ENCODE results near the gene SLC22A16.
"Not testable (repeated sequence)": the region's sequence is repeated elsewhere in the genome, so short reads cannot be mapped to it uniquely, and the experiment has no call there.

Gene SLC22A16, protein sequence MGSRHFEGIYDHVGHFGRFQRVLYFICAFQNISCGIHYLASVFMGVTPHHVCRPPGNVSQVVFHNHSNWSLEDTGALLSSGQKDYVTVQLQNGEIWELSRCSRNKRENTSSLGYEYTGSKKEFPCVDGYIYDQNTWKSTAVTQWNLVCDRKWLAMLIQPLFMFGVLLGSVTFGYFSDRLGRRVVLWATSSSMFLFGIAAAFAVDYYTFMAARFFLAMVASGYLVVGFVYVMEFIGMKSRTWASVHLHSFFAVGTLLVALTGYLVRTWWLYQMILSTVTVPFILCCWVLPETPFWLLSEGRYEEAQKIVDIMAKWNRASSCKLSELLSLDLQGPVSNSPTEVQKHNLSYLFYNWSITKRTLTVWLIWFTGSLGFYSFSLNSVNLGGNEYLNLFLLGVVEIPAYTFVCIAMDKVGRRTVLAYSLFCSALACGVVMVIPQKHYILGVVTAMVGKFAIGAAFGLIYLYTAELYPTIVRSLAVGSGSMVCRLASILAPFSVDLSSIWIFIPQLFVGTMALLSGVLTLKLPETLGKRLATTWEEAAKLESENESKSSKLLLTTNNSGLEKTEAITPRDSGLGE

DNA sequence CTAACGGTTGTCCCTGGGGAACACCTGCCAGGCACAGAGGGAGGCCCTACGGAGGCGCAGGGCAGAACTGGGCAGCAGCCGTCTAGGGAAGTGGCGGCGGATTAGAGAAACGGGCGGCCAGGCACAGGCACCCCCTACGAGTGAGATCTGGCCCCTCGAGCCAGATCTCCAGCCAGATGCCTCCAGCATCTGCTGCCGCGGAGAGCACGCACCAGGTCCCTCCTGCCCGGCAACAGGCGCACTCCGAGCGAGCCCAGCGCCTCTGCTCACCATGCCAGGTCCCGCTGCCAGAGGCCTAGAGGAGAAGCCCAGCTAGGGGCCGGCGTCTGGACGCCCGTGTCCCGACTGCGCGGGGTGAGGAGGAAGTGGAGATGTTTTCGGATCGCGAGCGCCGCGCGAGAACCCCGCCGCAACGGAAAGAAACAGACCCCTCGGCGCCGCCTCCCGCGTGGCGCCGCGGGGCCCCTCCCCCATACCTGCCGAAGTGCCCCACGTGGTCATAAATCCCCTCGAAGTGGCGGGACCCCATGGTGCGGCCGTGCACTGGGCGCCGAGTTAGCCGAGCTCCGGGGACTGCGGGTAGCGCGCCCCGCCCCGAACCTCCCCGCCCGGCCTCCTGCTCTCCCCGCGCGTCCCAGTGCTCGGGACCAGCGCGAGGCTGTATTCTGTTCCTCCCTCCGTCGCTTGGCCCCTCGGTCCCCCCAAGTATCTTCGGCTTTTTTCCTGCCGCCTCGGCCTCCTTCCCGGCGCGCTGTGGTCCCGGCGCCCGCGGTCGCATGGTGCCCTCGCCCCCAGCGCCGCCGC is at the start of gene SLC22A16:
SLC22A16 (minus strand) TSS at position 568 of the 804 bp plus-strand sequence; CDS start at position 529, 39 bp downstream.
- DNase-seq (ENCODE audit: low read depth in 2 of 2), result no peak

DNA sequence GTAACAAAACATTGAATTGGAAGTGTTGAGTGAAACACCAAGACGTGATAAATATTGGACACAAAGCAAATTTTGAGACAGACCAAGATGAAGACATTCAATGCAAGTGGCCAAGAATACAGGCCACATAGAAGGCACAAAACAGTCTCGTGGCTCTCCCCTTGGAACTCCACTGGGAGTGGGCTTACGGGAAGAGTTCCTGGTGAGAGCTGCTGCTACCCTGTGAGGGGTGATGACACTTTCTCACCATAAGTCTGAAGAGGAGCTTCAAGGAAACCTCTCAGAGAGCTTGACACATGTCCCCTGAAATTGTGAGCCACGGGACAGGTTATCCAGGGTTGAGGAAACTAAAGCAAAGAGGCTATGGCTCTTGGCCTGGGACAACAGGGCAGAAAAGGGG is 48.6 kb upstream of the SLC22A16 start:
- DNase-seq (ENCODE audit: low read depth in 2 of 2), result no peak

DNA sequence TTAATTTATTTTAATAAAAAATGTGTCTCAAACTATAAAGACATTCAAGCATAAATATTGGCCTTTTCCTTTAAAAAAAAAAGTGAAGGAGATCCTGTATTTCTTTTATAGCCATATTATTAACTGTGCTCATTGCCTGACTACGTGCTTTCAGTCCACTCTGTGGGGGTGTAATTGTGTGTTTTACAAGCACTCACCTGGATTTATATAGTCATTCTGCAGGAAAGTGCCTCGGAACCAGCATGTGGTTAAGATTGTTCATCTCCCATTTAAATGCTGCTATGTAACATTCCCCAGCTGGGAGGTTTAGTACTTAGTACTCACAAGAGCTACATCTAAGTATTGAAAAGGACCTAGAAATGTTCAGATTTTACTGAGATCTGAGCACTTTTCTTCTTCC is 47.9 kb upstream of the SLC22A16 start:
- DNase-seq (ENCODE audit: low read depth in 2 of 2), result no peak

DNA sequence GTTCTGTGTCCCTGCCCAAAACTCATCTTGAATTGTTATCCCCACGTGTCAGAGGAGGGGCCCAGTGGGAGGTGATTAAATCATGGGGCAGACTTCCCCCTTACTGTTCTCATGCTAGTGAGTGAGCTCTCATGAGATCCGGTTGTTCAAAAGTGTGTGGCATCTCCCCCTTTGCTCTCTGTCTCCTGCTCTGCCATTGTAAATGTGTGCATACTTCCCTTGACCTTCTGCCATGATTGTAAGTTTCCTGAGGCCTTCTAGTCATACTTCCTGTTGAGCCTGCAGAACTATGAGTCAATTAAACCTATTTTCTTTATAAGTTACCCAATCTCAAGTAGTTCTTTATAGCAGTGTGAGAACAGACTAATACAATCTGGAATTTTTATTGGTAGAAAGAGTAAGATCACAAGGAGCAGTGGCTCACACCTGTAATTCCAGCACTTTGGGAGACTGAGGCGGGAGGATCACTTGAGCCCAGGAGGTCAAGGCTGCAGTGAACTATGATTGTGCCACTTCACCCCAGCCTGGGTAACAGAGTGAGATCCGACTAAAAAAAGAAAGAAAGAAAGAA is 47.1 kb upstream of the SLC22A16 start:
- no peak for DNase-seq (ENCODE audit: low read depth in 2 of 2)

DNA sequence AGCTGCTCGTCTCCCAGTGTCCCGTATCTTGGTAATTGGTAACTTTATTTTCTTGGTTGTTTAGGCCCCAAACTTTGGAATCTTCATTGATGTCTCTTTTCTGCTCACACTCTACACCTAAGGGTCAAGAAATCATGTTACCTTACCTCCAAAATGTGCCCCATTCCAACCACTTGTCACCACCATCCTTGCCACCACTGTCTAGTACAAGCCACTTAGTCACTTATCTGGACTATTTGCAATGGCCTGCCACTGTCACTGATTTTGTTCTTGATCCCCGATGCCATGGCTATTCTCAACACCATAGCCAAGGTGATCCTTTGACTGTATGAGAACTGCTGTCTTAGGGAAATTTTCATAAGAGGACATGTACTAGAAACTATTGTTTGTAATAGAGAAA is 46.0 kb upstream of the SLC22A16 start:
- DNase-seq (ENCODE audit: low read depth in 2 of 2), result no peak

DNA sequence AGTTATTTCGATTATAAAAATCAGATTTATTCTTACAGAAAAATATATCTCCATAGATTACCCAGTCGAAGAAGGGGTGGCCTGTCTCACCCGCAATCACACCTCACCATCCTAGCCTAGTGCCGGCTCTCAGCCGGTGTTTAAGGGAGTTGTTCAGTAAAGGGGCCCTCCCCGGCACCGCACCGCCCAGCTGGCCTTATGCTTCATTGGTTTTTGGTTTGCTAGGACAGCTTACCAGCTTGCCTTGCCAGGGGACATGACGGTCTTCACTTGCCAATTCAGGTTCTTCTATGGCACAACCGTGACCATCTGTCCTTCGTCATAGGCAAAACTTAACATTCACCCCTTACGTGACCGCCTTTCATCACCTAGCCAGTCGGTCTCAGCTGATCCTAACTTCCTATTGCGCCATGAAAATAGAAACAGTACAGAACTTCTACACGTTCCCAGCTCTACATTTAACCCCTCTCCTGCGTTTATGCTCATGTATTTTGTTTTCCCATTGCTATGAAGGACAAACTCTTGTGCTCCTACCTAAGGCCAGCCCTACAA is 44.7 kb upstream of the SLC22A16 start:
- no peak for DNase-seq (ENCODE audit: low read depth in 2 of 2)

DNA sequence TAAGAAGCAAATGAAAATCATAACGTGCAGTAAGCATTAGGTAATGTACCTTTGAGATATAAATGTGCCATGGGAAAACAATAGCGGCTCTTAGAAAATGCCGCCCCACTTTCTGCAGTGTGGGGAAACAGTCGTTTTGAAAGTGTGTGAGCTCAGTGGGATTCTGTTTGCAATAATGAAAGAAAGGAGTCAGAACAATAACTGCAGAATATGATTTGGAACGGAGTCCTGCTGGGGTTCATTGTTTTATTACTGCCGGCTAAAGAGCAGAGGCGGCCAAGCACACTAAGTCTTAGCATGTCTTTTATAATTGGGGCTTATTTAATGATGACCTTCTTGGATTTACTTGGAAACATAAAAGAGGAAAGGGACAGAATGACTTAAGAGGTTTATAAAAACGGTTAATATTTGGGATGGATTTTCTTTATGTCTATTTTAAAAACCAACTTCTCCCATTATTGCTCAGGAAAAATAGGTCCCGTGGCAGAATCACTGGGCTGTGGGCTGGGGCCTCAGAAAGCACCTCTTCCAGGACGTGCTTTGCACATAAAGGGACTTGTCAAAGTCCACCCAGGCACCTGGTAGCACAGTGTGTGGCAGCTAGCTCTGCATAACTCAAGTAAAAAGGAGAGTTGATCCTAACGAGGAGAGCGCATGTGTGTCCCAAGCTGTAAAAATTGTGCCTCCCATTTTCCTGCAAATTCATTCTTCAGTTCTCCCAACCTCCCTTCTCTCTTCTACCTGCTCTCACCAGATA is 44.0 kb upstream of the SLC22A16 start:
- DNase-seq (ENCODE audit: low read depth in 2 of 2), result no peak

DNA sequence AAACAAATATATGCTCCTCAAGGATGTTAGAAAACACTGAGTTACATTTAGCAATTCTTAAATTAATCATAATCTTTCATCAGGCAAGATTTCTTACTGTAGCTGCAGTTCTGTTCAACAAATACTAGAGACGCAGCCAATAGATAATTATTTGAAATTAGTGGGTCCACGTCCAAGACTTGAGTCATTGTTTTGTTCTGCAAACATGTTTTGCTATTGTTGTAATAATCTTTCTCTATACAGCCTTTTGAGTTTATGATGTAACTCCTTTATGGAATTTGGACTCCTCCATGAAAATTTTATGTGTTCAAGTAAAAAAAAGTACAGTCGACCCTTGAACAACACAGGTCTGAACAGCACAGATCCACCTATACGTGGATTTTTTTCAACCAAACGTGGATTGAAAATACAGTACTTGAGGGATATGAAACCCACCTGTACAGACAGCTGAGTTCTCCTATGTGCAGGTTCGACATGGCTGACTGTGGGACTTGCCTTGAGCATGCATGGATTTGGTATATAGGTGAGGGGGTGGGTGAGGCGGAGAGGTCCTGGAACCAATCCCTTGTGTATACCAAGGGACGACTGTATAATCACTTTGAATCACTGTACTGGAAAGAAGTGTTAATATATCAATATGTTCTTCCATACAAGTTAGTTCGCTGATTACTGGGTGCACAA is 41.3 kb upstream of the SLC22A16 start:
- DNase-seq (ENCODE audit: low read depth in 2 of 2), result no peak

DNA sequence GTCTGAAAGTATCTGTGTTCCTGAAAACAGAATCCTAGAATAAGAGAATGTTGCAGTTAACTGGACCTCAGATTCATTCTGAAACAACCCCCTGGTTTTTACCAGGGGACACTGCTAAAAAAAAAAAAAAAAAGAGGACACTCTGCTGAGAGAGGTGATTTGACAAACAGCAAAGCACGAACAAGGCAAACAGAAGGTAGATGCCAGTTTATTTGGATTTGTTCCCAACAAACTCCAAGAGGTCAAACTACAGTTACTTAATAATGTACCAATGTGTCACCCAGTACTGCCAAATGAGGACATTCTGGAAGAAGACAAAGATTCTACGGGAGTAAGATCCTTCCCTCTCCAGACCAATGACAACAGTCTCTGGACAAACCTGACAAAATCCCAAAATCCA is 40.6 kb upstream of the SLC22A16 start:
- DNase-seq (ENCODE audit: low read depth in 2 of 2), result no peak

DNA sequence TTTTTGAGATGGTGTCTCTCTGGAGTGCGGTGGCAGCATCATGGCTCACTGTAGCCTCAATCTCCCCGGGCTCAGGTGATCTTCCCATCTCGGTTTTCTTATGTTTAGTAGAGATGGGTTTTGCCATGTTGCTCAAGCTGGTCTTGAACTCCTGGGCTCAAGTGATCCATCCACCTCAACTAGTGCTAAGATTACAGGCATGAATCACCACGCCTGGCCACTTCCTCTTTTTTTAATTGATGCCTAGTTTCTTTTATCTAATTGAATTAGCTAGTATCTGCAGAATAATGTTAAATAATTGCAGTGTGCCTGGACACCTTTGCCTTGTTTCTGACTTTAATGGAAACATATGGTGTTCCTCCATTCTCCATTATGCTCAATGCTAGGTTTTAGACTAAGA is 38.4 kb upstream of the SLC22A16 start:
- no peak for DNase-seq (ENCODE audit: low read depth in 2 of 2)

DNA sequence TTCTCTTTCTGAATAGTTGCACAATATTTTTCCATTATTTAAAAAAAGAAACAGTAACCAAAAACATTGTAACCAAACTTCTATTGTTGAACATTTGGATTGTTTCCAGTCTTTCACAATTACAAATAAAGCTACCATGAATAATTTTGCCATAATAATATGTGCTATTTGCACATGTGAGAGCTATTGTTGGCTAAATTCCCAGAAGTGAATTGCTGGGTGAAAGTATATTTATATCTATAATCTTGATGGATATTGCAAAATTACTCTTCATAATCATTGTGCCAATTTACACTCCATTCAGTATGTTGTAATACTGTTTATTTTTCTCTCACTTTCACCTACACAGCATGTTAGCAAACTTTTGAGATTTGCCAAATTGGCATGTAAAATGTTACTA is 36.6 kb upstream of the SLC22A16 start:
- DNase-seq (ENCODE audit: low read depth in 2 of 2), result no peak

DNA sequence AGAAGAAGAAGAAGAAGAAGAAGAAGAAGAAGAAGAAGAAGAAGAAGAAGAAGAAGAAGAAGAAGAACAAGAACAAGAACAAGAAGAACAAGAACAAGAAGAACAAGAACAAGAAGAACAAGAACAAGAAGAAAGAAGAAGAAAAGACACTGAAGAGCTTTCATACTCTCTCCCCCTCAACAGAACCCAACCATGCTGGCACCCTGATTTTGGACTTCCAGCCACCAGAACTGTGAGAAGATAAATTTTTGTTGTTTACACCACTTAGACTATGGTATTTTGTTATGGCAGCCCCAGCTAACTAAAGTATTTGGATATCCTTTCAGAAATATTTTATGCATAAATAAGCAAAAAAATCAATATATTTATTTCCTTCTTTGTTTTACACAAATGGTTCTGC is 36.1 kb upstream of the SLC22A16 start:
- not testable (repeated sequence) for DNase-seq (ENCODE audit: low read depth in 2 of 2)

DNA sequence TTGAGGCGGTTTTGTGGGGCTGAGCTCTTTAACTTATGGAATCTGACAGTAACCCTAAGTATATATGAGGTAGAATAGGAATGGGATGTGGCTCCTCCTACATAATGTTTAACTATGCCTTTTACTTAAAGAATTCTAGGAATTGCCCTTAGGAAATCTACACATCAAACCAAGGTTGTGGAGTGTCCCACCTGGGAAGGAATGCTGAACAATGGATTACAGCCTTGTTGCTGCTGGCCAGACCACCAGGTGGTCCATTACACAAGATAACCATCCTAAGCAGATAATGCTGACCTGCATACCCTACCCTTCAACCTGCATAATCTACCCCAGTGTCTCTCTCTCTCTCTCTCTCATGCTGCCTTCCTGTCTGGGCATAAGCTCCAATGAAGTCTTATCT is 35.0 kb upstream of the SLC22A16 start:
- DNase-seq (ENCODE audit: low read depth in 2 of 2), result no peak

DNA sequence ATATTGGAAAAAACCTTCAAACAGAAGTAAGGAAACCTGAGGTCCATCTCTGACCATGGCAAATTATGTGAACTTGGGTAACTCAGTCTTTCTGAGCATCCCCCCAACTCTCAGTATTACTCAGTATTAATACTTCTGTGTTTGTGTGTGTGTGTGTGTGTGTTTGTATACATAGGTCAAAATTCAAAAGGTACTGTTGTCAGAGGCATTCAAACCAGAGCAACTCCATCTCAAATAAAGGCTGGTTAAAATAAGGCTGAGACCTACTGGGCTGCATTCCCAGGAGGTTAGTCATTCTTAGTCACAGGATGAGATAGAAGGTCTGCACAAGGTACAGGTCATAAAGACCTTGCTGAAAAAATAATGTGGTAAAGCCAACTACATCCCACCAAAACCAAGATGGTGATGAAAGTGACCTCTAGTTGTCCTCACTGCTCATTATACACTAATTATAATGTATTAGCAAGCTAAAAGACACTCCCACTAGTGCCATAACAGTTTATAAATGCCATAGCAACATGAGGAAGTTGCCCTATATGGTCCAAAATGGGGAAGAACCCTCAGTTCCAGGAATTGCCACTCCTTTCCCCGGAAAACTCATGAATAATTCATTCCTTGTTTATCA is 33.3 kb upstream of the SLC22A16 start:
- no peak for DNase-seq (ENCODE audit: low read depth in 2 of 2)

DNA sequence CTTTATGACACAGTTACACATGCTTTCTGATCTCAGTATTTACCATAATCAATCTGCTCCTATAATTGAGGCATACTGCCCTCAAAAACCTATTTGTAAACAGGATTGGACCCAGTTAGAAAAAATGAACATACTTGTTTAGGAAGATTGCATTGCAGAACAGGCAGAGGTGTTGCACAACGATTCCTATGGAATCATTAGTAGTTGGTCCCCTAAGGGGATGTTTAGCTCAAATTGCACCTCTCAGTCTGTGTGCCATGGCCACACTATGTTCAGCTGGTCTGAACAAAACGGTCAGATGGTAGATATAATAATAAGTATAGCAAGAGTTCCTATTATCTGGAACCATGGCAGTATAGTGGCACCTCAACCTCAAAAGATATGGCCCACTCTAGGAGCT is 28.5 kb upstream of the SLC22A16 start:
- DNase-seq (ENCODE audit: low read depth in 2 of 2), result not testable (repeated sequence)

DNA sequence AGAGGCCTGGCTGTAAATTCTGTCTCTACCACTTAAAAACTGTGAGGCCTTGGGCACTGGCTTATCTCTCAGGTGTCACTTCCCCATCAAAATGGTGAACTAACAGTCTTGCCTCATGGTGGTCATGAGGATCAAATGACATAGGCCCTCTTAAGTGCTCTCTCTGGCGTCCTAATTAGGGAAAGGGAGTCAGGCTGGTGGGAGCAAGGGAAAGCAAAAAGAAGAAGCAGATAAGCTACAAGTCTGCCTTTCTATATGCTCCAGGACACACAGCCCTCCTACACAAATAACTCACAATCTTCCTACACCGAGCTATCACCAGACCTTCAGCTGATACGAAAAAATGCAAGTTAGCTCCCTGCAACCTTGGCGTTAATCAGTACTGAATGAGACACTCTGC is 19.5 kb upstream of the SLC22A16 start:
- DNase-seq (ENCODE audit: low read depth in 2 of 2), result no peak

DNA sequence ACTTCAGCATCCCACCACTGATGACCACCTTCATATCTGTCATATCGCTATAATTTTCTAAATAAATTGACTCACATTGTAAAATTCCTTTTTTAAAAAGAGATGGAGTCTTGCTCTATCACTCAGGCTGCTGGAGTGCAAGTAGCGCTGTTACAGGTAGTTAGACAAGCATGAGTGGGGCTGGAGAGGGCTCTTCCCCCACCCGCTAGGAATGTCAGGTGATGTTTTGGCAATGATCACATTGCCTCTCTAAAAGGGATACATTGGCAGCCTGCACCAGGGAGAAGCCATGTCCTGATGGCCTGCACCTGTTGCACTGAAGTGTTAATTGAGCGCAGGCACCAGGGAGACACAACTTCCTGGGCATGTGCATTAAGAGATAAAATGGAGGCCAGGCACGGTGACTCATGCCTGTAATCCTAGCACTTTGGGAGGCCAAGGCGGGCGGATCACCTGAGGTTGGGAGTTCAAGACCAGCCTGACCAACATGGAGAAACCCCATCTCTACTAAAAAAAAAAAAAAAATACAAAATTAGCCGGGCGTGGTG is 16.9 kb upstream of the SLC22A16 start:
- no peak for DNase-seq (ENCODE audit: low read depth in 2 of 2)

DNA sequence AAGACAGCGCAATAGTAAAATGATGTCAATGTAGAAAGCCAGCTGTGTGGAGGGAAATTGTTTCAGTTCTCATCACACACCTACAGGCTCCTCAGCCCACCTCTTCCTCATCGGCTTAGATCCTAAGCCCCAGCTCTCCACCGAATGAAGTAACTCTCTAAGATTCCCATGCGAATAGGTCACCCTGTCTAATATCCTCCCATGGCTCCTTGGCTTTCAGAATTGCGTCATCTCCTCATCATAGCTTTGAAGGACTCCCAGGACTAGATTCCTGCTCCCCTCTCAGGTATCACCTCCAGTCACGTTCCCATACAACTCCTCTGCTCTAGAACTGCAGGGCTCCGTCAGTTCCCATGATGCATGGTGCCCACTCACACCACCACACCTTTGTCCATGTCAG is 16.2 kb upstream of the SLC22A16 start:
- DNase-seq (ENCODE audit: low read depth in 2 of 2), result no peak

DNA sequence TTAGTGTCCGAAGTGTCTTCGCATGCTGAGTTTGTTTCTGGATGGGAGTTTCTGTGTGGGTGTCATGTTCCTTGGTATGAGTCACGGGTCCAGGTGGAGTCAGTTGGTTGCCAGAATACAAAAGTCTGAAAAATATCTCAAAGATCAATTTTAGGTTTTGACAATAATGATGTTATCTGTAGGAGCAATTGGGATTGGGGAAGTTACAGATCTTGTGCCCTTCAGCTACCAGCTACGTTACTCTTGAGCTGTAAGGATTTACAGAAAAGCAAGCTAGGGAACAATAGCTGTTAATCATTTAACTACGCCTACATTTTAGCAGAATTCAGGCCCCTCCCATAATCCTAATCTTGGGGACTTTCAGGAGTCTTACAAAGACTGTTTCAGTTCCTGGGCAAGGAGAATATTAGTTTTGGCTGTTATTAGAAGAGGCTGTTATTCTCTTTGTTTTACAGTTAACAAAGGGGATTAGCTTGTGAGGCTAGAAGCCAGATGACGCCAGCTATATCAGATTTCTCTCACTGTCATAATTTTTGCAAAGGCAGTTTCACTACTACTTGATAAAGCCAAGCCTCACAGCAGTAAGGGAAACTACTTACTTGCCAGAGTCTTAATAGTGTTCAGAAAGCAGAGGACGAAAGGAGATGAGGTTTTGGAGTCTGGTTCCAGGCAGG is 15.4 kb upstream of the SLC22A16 start:
- no peak for DNase-seq (ENCODE audit: low read depth in 2 of 2)

DNA sequence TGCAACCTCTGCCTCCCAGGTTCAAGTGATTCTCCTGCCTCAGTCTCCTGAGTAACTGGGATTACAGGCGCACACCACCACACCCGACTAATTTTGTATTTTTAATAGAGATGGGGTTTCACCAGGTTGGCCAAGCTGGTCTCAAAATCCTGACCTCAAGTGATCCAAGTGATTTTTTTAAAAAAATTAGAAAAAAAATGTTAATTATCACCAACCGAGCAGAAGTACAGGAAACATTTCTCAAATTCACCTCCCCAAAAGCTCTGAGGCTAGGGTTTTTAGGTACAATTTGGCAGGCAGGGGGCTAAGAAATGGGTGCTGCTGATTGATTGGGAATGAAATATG is 14.9 kb upstream of the SLC22A16 start:
- DNase-seq (ENCODE audit: low read depth in 2 of 2), result no peak
